A673 (cell line): ENCODE results near the gene TBC1D10B. TPM values are rescaled to one million over a fixed set of nuclear protein-coding genes. Genes with fewer than 3 reads are reported as not detected.

Experiments
- BruUV-seq: library from RNA; stranded (reverse); fragments of 400-500 nt; replicated peaks from 2 replicates; lab custom pipeline; 2021; lab: Mats Ljungman, UMichigan
- CTCF ChIA-PET: fragments of 300-600 bp; sonication (Branson Sonifier 250); formaldehyde crosslinking; loops from one replicate; lab custom pipeline; 2022; ENCODE audit warnings: antibody characterized with exemption; lab: Charles Lee
- POLR2A ChIA-PET: fragments of 300-600 bp; sonication (Branson Sonifier 250); formaldehyde crosslinking; loops from one replicate; lab custom pipeline; 2022; ENCODE audit warnings: antibody characterized with exemption; ENCODE audit not compliant: low non-redundant PET; lab: Charles Lee
- DNase-seq: peaks from one replicate; pipeline ENCODE4 v3.0.0-alpha.2; 2015; ENCODE audit warnings: low spot score
- H3K27ac ChIP-seq: fragments of 200-600 bp; sonication (generic); 2 replicates; pipeline ENCODE4 v1.5.1; 2016; ENCODE audit warnings: mixed run types, low read depth, mild to moderate bottlenecking, mixed read lengths, antibody characterized with exemption, low read length; ENCODE audit not compliant: poor library complexity, severe bottlenecking
- H3K27me3 ChIP-seq: fragments of 200-600 bp; sonication (generic); replicated peaks from 2 replicates; pipeline ENCODE4 v1.6.1; 2017; ENCODE audit warnings: mixed run types, low read depth, mild to moderate bottlenecking, mixed read lengths, antibody characterized with exemption, low read length; ENCODE audit not compliant: insufficient read depth, poor library complexity
- H3K36me3 ChIP-seq: fragments of 200-600 bp; sonication (generic); 2 replicates; pipeline ENCODE4 v1.6.1; 2016; ENCODE audit warnings: mixed run types, mild to moderate bottlenecking, mixed read lengths, antibody characterized with exemption, low read length; ENCODE audit not compliant: insufficient read depth, poor library complexity, severe bottlenecking
- H3K4me1 ChIP-seq: fragments of 200-600 bp; sonication (generic); 2 replicates; pipeline ENCODE4 v1.6.1; 2017; ENCODE audit warnings: mixed run types, mild to moderate bottlenecking, mixed read lengths, antibody characterized with exemption, low read length; ENCODE audit not compliant: insufficient read depth, poor library complexity, severe bottlenecking
- H3K4me3 ChIP-seq: fragments of 200-600 bp; sonication (generic); 2 replicates; pipeline ENCODE4 v1.5.1; 2016; ENCODE audit warnings: low read depth, mixed run types, mild to moderate bottlenecking, mixed read lengths, low read length; ENCODE audit not compliant: poor library complexity, severe bottlenecking
- H3K9me3 ChIP-seq: fragments of 200-600 bp; sonication (generic); 2 replicates; pipeline ENCODE4 v1.6.1; 2016; ENCODE audit warnings: mixed run types, low read depth, mild to moderate bottlenecking, mixed read lengths, antibody characterized with exemption, low read length; ENCODE audit not compliant: poor library complexity, severe bottlenecking
- CTCF ChIP-seq: fragments of 300-800, 200-600 bp; sonication (generic); conservative IDR thresholded peaks from 2 replicates; pipeline ENCODE4 v1.5.1; 2017; ENCODE audit warnings: low read depth, mild to moderate bottlenecking, antibody characterized with exemption, low read length, moderate library complexity, mixed read lengths
- EZH2 ChIP-seq: fragments of 200-600 bp; sonication (generic); IDR thresholded peaks from 2 replicates; pipeline ENCODE4 v1.6.1; 2017; ENCODE audit warnings: borderline replicate concordance, low read depth, mild to moderate bottlenecking, mixed read lengths, antibody characterized with exemption, low read length; ENCODE audit not compliant: poor library complexity, severe bottlenecking
- intact Hi-C: fragments of 100-400 bp; cut with micrococcal nuclease; formaldehyde crosslinking; loops from one replicate; pipeline ENCODE4 v1.10.0; 2022; ENCODE audit not compliant: unreplicated experiment
- total RNA-seq: library from RNA; stranded (reverse); gene quantifications from 2 replicates; pipeline ENCODE4 v1.2.3, GENCODE V29; 2021

Gene TBC1D10B
- total RNA-seq, 1 experiment from 2014 or later: 66.0 TPM

- Histone ChIP-seq H3K4me1 (peaks cover 8% of the 10 kb centered on the region), H3K4me3 (peak overlapping the region; percentile 94), H3K27ac (peak overlapping the region; percentile 83), H3K27me3 (no peaks in the 10 kb centered on the region), H3K9me3 (no peaks in the 10 kb centered on the region), H3K36me3 (peaks cover 18% of the 10 kb centered on the region)
- TF ChIP-seq EZH2 (no peak), CTCF (no peak)
- DNase-seq: no peak
- ChIA-PET POLR2A (no interaction called here), CTCF (no interaction called here)
- intact Hi-C loops: no loop called here
- BruUV-seq: no TSS peak
Observed at GRCh38 chr16:30368122-30368791, 2.0 kb downstream of the TBC1D10B start.

GRCh38 chr16:30367349-30368009 is 2.8 kb downstream of the TBC1D10B start:
- Histone ChIP-seq H3K9me3 (no peaks in the 10 kb centered on the region), H3K27ac (no peak overlapping the region), H3K27me3 (no peaks in the 10 kb centered on the region), H3K4me3 (peak overlapping the region; percentile 94), H3K36me3 (peaks cover 18% of the 10 kb centered on the region), H3K4me1 (peaks cover 8% of the 10 kb centered on the region)
- no peak for TF ChIP-seq CTCF
- no peak for TF ChIP-seq EZH2
- CTCF ChIA-PET: no interaction called here
- POLR2A ChIA-PET: no interaction called here
- BruUV-seq: no TSS peak
- DNase-seq: no peak
- intact Hi-C loops: no loop called here

- no peak overlapping the region for H3K27ac ChIP-seq
- H3K4me3 ChIP-seq: peak overlapping the region; percentile 94
- H3K36me3 ChIP-seq: peaks cover 18% of the 10 kb centered on the region
- intact Hi-C loops: no loop called here
- peaks cover 4% of the 10 kb centered on the region for H3K4me1 ChIP-seq
- ChIA-PET POLR2A (no interaction called here), CTCF (no interaction called here)
- no peaks in the 10 kb centered on the region for H3K27me3 ChIP-seq
- H3K9me3 ChIP-seq: no peaks in the 10 kb centered on the region
- DNase-seq: no peak
- BruUV-seq: no TSS peak
- no peak for TF ChIP-seq EZH2
- no peak for TF ChIP-seq CTCF
Observed at GRCh38 chr16:30366511-30366910, 3.8 kb downstream of the TBC1D10B start.
